ENCODE results near the gene CGNL1.

The CGNL1 gene

GRCh38 chr15:57352535-57353316 lies 23.6 kb upstream of the CGNL1 start:
- DNase-seq: no peak

GRCh38 chr15:57353317-57353804 lies 22.9 kb upstream of the CGNL1 start:
- DNase-seq: no peak

GRCh38 chr15:57354436-57355123 lies 21.7 kb upstream of the CGNL1 start:
- no peak for DNase-seq

GRCh38 chr15:57355259-57355658 lies 21.0 kb upstream of the CGNL1 start:
- DNase-seq: no peak

- DNase-seq: no peak
Observed at GRCh38 chr15:57356178-57356577, 20.1 kb upstream of the CGNL1 start.

- no peak for DNase-seq
Observed at GRCh38 chr15:57356636-57357035, 19.7 kb upstream of the CGNL1 start.

- DNase-seq: no peak
Observed at GRCh38 chr15:57357799-57358198, 18.5 kb upstream of the CGNL1 start.

GRCh38 chr15:57358571-57358970 lies 17.7 kb upstream of the CGNL1 start:
- DNase-seq: no peak

GRCh38 chr15:57363661-57364060 lies 12.6 kb upstream of the CGNL1 start:
- DNase-seq: no peak

GRCh38 chr15:57364282-57365007 lies 11.9 kb upstream of the CGNL1 start:
- no peak for DNase-seq

- DNase-seq: no peak
Observed at GRCh38 chr15:57367556-57367955, 8.7 kb upstream of the CGNL1 start.

- DNase-seq: no peak
Observed at GRCh38 chr15:57370929-57371328, 5.4 kb upstream of the CGNL1 start.

- DNase-seq: no peak
Observed at GRCh38 chr15:57373251-57373881, 2.9 kb upstream of the CGNL1 start.

GRCh38 chr15:57373882-57374276 lies 2.4 kb upstream of the CGNL1 start:
- no peak for DNase-seq

- DNase-seq: no peak
Observed at GRCh38 chr15:57376696-57377477, 582 bp downstream of the CGNL1 start.

GRCh38 chr15:57377478-57377847 lies 1.2 kb downstream of the CGNL1 start:
- DNase-seq: no peak

- DNase-seq: no peak
Observed at GRCh38 chr15:57379487-57379886, 3.2 kb downstream of the CGNL1 start.

- DNase-seq: no peak
Observed at GRCh38 chr15:57380854-57381253, 4.5 kb downstream of the CGNL1 start.

GRCh38 chr15:57382215-57382614 lies 5.9 kb downstream of the CGNL1 start:
- DNase-seq: no peak

- no peak for DNase-seq
Observed at GRCh38 chr15:57382969-57383368, 6.7 kb downstream of the CGNL1 start.

- no peak for DNase-seq
Observed at GRCh38 chr15:57384024-57384423, 7.7 kb downstream of the CGNL1 start.

GRCh38 chr15:57384816-57385215 lies 8.5 kb downstream of the CGNL1 start:
- no peak for DNase-seq
